HepG2 (cell line): ENCODE results near the gene ATXN7L3. TPM values are rescaled to one million over a fixed set of nuclear protein-coding genes. Genes with fewer than 3 reads are reported as not detected.

ENCODE experiments used
- ATAC-seq: fragments of 200-7000 bp; cut with Tn5 transposase; 3 replicates; pipeline ENCODE4 v1.9.1; 2020; ENCODE audit warnings: mild to moderate bottlenecking, moderate library complexity
- BruUV-seq: library from RNA; stranded (reverse); fragments of 400-500 nt; replicated peaks from 2 replicates; lab custom pipeline; 2021; lab: Mats Ljungman, UMichigan
- CTCF ChIA-PET: fragments of 300-600 bp; formaldehyde crosslinking; extraction: SDS; loops from one replicate; lab custom pipeline; 2021; ENCODE audit warnings: low total read pairs, inconsistent platforms, low intra/inter-chr PET ratio; lab: Yijun Ruan, JAX
- POLR2A ChIA-PET: fragments of 350-600 bp; sonication (Branson Sonifier 250); formaldehyde crosslinking; loops from one replicate; lab custom pipeline; 2020; ENCODE audit warnings: antibody characterized with exemption, inconsistent platforms; lab: Yijun Ruan, JAX
- DNase-seq: peaks from one replicate; pipeline ENCODE4 v3.0.0-alpha.2; 2015; ENCODE audit warnings: low spot score
- FAIRE-seq: peaks from 3 replicates; lab custom pipeline; 2011; peaks lifted over from hg19 to GRCh38; lab: Jason Lieb, UNC
- H2AFZ ChIP-seq: one replicate; pipeline ENCODE4 v1.6.1; 2011; ENCODE audit warnings: low read length, inconsistent platforms
- H3K27ac ChIP-seq: fragments of 300-600 bp; 3 replicates; pipeline ENCODE4 v1.8.0; 2011; ENCODE audit warnings: mixed run types, mild to moderate bottlenecking, mixed read lengths, low read length, inconsistent platforms; ENCODE audit not compliant: insufficient read depth; ENCODE audit errors: extremely low read length
- H3K27me3 ChIP-seq, 2 experiments: fragments of 200-600 bp in 1 of 2; 2 replicates in 1 of 2; 3 replicates in 1 of 2; pipeline versions ENCODE4 v1.6.0 to v1.8.0; 2011; ENCODE audit warnings: low read length in 2 of 2, mild to moderate bottlenecking in 2 of 2, moderate library complexity in 2 of 2, inconsistent platforms in 1 of 2; ENCODE audit not compliant: insufficient read depth in 2 of 2, control insufficient read depth in 1 of 2
- H3K36me3 ChIP-seq, 2 experiments: fragments of 200-600 bp in 1 of 2; replicated peaks in 1 of 2; 2 replicates in 1 of 2; 3 replicates in 1 of 2; pipeline versions ENCODE4 v1.5.1 to v1.8.0; 2011; ENCODE audit warnings: low read length in 2 of 2, inconsistent platforms in 1 of 2; ENCODE audit not compliant: insufficient read depth in 2 of 2, control insufficient read depth in 1 of 2
- H3K4me1 ChIP-seq: 2 replicates; pipeline ENCODE4 v1.5.1; 2012; ENCODE audit warnings: low read length, inconsistent platforms; ENCODE audit not compliant: insufficient read depth
- H3K4me2 ChIP-seq: 2 replicates; pipeline ENCODE4 v1.6.0; 2011; ENCODE audit warnings: low read depth, low read length, inconsistent platforms
- H3K4me3 ChIP-seq, 3 experiments: fragments of 200-600 bp in 1 of 3; sonication (generic), shearing (Covaris generic) in 1 of 3; replicated peaks in 1 of 3; 2 replicates each; pipeline ENCODE4 v1.5.1; 2011 to 2016; ENCODE audit warnings: low read length in 3 of 3, inconsistent platforms in 2 of 3, low read depth in 2 of 3, mild to moderate bottlenecking in 2 of 3, control low read depth in 1 of 3, mixed read lengths in 1 of 3; ENCODE audit not compliant: insufficient read depth in 1 of 3
- H3K79me2 ChIP-seq: one replicate; pipeline ENCODE4 v1.6.1; 2011; ENCODE audit warnings: low read length, inconsistent platforms; ENCODE audit not compliant: insufficient read depth
- H3K9ac ChIP-seq: 2 replicates; pipeline ENCODE4 v1.6.0; 2011; ENCODE audit warnings: mild to moderate bottlenecking, low read depth, low read length, inconsistent platforms; ENCODE audit not compliant: insufficient read depth
- H3K9me3 ChIP-seq: 2 replicates; pipeline ENCODE4 v1.5.1; 2012; ENCODE audit warnings: mild to moderate bottlenecking, low read length
- H4K20me1 ChIP-seq: 2 replicates; pipeline ENCODE4 v1.6.0; 2011; ENCODE audit warnings: inconsistent platforms, mild to moderate bottlenecking, low read length, moderate library complexity; ENCODE audit not compliant: insufficient read depth
- DNMT1 ChIP-seq: sonication (generic); formaldehyde crosslinking; IDR thresholded peaks from 2 replicates; pipeline ENCODE4 v1.5.1; 2020; ENCODE audit warnings: mild to moderate bottlenecking, missing genetic modification reagents
- HDAC2 ChIP-seq: sonication (generic); formaldehyde crosslinking; IDR thresholded peaks from 2 replicates; pipeline ENCODE4 v1.4.0; 2020; ENCODE audit warnings: missing genetic modification reagents
- MAZ ChIP-seq, 2 experiments: sonication (generic) in 1 of 2; formaldehyde crosslinking in 1 of 2; IDR thresholded peaks; 2 replicates each; pipeline versions ENCODE4 v1.5.0 to v1.6.1; 2012 to 2020; ENCODE audit warnings: low read depth in 2 of 2, mild to moderate bottlenecking in 2 of 2, borderline replicate concordance in 1 of 2, improper control_type of control experiment in 1 of 2, low read length in 1 of 2, missing genetic modification reagents in 1 of 2, moderate library complexity in 1 of 2
- NONO ChIP-seq, 2 experiments: fragments of 450-650 bp in 1 of 2; sonication (generic) in 1 of 2; formaldehyde crosslinking in 1 of 2; IDR thresholded peaks in 1 of 2; conservative IDR thresholded peaks in 1 of 2; 2 replicates each; pipeline versions ENCODE4 v1.6.1 to v1.8.0; 2017 to 2022; ENCODE audit warnings: mild to moderate bottlenecking in 1 of 2, missing genetic modification reagents in 1 of 2, moderate library complexity in 1 of 2
- ZNF207 ChIP-seq: fragments of 450-650 bp; IDR thresholded peaks from 2 replicates; pipeline ENCODE4 v1.6.1; 2016; ENCODE audit warnings: antibody characterized with exemption, borderline replicate concordance
- ZNF484 ChIP-seq: sonication (generic); formaldehyde crosslinking; IDR thresholded peaks from 2 replicates; pipeline ENCODE4 v1.5.1; 2020; ENCODE audit warnings: mild to moderate bottlenecking, low read depth, missing genetic modification reagents, borderline replicate concordance
- ZNF550 ChIP-seq: sonication (generic); formaldehyde crosslinking; IDR thresholded peaks from 2 replicates; pipeline ENCODE4 v1.4.0; 2020; ENCODE audit warnings: mild to moderate bottlenecking, missing genetic modification reagents, borderline replicate concordance
- WGBS: methylation state at CpG from one replicate; pipeline ENCODE4 v1.1.6; 2017; ENCODE audit warnings: low lambda C conversion rate; 5-methylcytosine and 5-hydroxymethylcytosine counted together
- in situ Hi-C: cut with HindIII; loops from 2 replicates; pipeline ENCODE4 v1.10.0; 2017; ENCODE audit warnings: low pct_unique_long_range_greater_than_20kb; ENCODE audit not compliant: extremely low pct_ligation_motif_present
- intact Hi-C: fragments of 100-400 bp; cut with micrococcal nuclease; formaldehyde crosslinking; loops from one replicate; pipeline ENCODE4 v1.10.0; 2022; ENCODE audit not compliant: unreplicated experiment
- polyA plus RNA-seq, 8 experiments: library from polyadenylated mRNA; depleted of rRNA in 3 of 8; stranded (reverse) in 7 of 8; unstranded in 1 of 8; fragments of >200 nt; fragmentation: Illumina TruSeq in 4 of 8; extraction: Trizol in 4 of 8; gene quantifications; 2 replicates each; pipeline versions ENCODE4 v1.2.1 to v1.2.3, GENCODE V29; 2011 to 2016; ENCODE audit warnings: low read depth in 4 of 8, missing spikeins in 1 of 8, mixed read lengths in 1 of 8; ENCODE audit not compliant: insufficient read depth in 1 of 8
- total RNA-seq, 5 experiments: library from RNA; depleted of rRNA; stranded (reverse); fragments of >200 nt; fragmentation: Illumina TruSeq; extraction: Trizol; gene quantifications; 2 replicates each; pipeline ENCODE4 v1.2.3, GENCODE V29; 2016; ENCODE audit warnings: low read depth in 1 of 5

The ATXN7L3 gene
- total and polyA plus RNA-seq, 2 of the 13 experiments (the other 11 are each of a cell fraction or from before 2014, with no cell fraction given), result 44.5 to 59.1 TPM

- TF ChIP-seq HDAC2 (peak; percentile 30; the same call in 1 of the 2 replicates), MAZ (IDR thresholded peaks at IDR 0.05; ENCODE audit: borderline replicate concordance, low read depth, low read length) (no peak), MAZ (CRISPR knock-in tag; IDR thresholded peaks at IDR 0.05; ENCODE audit: low read depth) (peak; percentile 79), ZNF484 (CRISPR knock-in tag) (no peak)
Measured at GRCh38 chr17:44170499-44171201, 29.0 kb downstream of the ATXN7L3 start, which contains the start of gene ASB16 (continued).

GRCh38 chr17:44170135-44170498, 29.6 kb downstream of the ATXN7L3 start:
- H3K4me1 ChIP-seq, result peaks cover 41% of the 10 kb centered on the region
- H4K20me1 ChIP-seq, result no peaks in the 10 kb centered on the region
- ATAC-seq (peak; percentile 1; the same call in 1 of the 3 replicates), DNase-seq (no peak), FAIRE-seq (no peak)
- ChIA-PET POLR2A (interaction anchor here (1.6 to 2.0 kb wide), 2 partner anchors 14 to 16 kb away, joined by 8 to 13 read pairs; partner anchors contain the start of gene TMUB2), CTCF (no interaction called here)
- H3K9ac ChIP-seq, result no peak overlapping the region
- H3K27ac ChIP-seq, result no peak overlapping the region
- intact Hi-C loops, result no loop called here
- in situ Hi-C loops, result loop anchor here (5.0 kb wide), 1 partner anchor 228 kb away; the partner anchor contains the start of gene PPY
- no TSS peak for BruUV-seq
- 22% methylated on average over 5 of the region's 5 CpGs for WGBS
- no peaks in the 10 kb centered on the region for H3K27me3 ChIP-seq
- H3K79me2 ChIP-seq, result no peaks in the 10 kb centered on the region
- peak overlapping the region; percentile 84 for H3K4me2 ChIP-seq
- no peaks in the 10 kb centered on the region for H3K9me3 ChIP-seq
- H3K36me3 ChIP-seq, result no peaks in the 10 kb centered on the region
- peak overlapping the region in 2 of 3 experiments; percentile 59 to 70; a peak in 3 of 6 replicates for H3K4me3 ChIP-seq
- TF ChIP-seq ZNF207, result no peak
- TF ChIP-seq DNMT1 (CRISPR knock-in tag), result 0 out of 2 replicates have a peak, but pooled peaks have one; percentile 27
- TF ChIP-seq NONO (IDR thresholded peaks at IDR 0.05), result no peak
- 0 out of 2 replicates have a peak, but pooled peaks have one; percentile 32 for TF ChIP-seq NONO (CRISPR knock-in tag; conservative IDR thresholded peaks at IDR 0.05)
- 0 out of 2 replicates have a peak, but pooled peaks have one; percentile 3 for TF ChIP-seq ZNF550 (CRISPR knock-in tag)
- H2AFZ ChIP-seq, result no peak overlapping the region
